HCT116 (cell line): ENCODE results near the gene OR5K3. TPM values are rescaled to one million over a fixed set of nuclear protein-coding genes. Genes with fewer than 3 reads are reported as not detected.
"Not testable (repeated sequence)": the region's sequence is repeated elsewhere in the genome, so short reads cannot be mapped to it uniquely, and the experiment has no call there.

Experiments
- ATAC-seq: fragments of 200-7000 bp; cut with Tn5 transposase; 2 replicates; pipeline ENCODE4 v1.9.1; 2020; ENCODE audit warnings: mild to moderate bottlenecking, moderate library complexity
- BruUV-seq: library from RNA; stranded (reverse); fragments of 400-500 nt; replicated peaks from 2 replicates; lab custom pipeline; 2021; lab: Mats Ljungman, UMichigan
- CTCF ChIA-PET: fragments of 300-600 bp; sonication (Branson Sonifier 250); formaldehyde crosslinking; loops from one replicate; lab custom pipeline; 2021; ENCODE audit warnings: antibody characterized with exemption; lab: Charles Lee
- POLR2A ChIA-PET: fragments of 300-600, 350-600 bp; sonication (Branson Sonifier 250); formaldehyde crosslinking; loops from one replicate; lab custom pipeline; 2021; ENCODE audit warnings: antibody characterized with exemption; lab: Charles Lee
- RAD21 ChIA-PET, 2 experiments: fragments of 300-600 bp; sonication (Branson Sonifier 250); formaldehyde crosslinking; loops; one replicate each; lab custom pipeline; 2023; ENCODE audit warnings: low total read pairs in 2 of 2; ENCODE audit not compliant: uncharacterized antibody in 2 of 2, unreplicated experiment in 2 of 2, low non-redundant PET in 1 of 2; lab: Charles Lee
- DNase-seq: peaks from one replicate; pipeline ENCODE4 v3.0.0-alpha.2; 2010; ENCODE audit warnings: low read depth, low spot score
- H2AFZ ChIP-seq: fragments of 200-600 bp; shearing (Covaris generic), sonication (generic); 2 replicates; pipeline ENCODE4 v1.6.1; 2017; ENCODE audit warnings: low read depth, mixed run types, mixed read lengths, antibody characterized with exemption, low read length; ENCODE audit not compliant: poor library complexity, severe bottlenecking
- H3K27ac ChIP-seq: 2 replicates; pipeline ENCODE4 v1.5.1; 2012; ENCODE audit warnings: low read depth, low read length
- H3K27me3 ChIP-seq: fragments of 200-600 bp; sonication (generic); 2 replicates; pipeline ENCODE4 v1.6.1; 2016; ENCODE audit warnings: mixed run types, low read length, mixed read lengths; ENCODE audit not compliant: insufficient read depth
- H3K36me3 ChIP-seq, 2 experiments: fragments of 200-500 bp in 1 of 2; fragments of 200-600 bp in 1 of 2; sonication (Bioruptor generic) in 1 of 2; sonication (generic) in 1 of 2; 2 replicates each; pipeline versions ENCODE4 v1.5.1 to v1.6.1; 2014 to 2016; ENCODE audit warnings: low read length in 2 of 2, inconsistent platforms in 1 of 2, mixed read lengths in 1 of 2, mixed run types in 1 of 2; ENCODE audit not compliant: insufficient read depth in 2 of 2, control insufficient read depth in 1 of 2
- H3K4me1 ChIP-seq, 2 experiments: fragments of 200-600 bp in 1 of 2; sonication (generic) in 1 of 2; 2 replicates each; pipeline versions ENCODE4 v1.5.1 to v1.6.1; 2012 to 2017; ENCODE audit warnings: low read length in 2 of 2, inconsistent platforms in 1 of 2, mild to moderate bottlenecking in 1 of 2, mixed read lengths in 1 of 2, mixed run types in 1 of 2, moderate library complexity in 1 of 2; ENCODE audit not compliant: insufficient read depth in 2 of 2, control insufficient read depth in 1 of 2
- H3K4me2 ChIP-seq: fragments of 200-600 bp; sonication (generic); 2 replicates; pipeline ENCODE4 v1.6.1; 2017; ENCODE audit warnings: mixed run types, low read length, mixed read lengths
- H3K4me3 ChIP-seq, 2 experiments: fragments of 200-600 bp in 1 of 2; sonication (generic) in 1 of 2; replicated peaks in 1 of 2; 2 replicates each; pipeline ENCODE4 v1.5.1; 2011 to 2016; ENCODE audit warnings: low read length in 2 of 2, control low read depth in 1 of 2, low read depth in 1 of 2, mild to moderate bottlenecking in 1 of 2, mixed read lengths in 1 of 2, mixed run types in 1 of 2
- H3K79me2 ChIP-seq: fragments of 200-600 bp; sonication (generic); 2 replicates; pipeline ENCODE4 v1.6.1; 2017; ENCODE audit warnings: mild to moderate bottlenecking, mixed run types, low read length, moderate library complexity, mixed read lengths; ENCODE audit not compliant: insufficient read depth
- H3K9ac ChIP-seq: fragments of 200-600 bp; sonication (generic); 2 replicates; pipeline ENCODE4 v1.6.1; 2016; ENCODE audit warnings: low read length, mixed read lengths
- H3K9me2 ChIP-seq: fragments of 200-600 bp; sonication (generic), shearing (Covaris generic); 2 replicates; pipeline ENCODE4 v1.6.1; 2017; ENCODE audit warnings: mixed run types, mild to moderate bottlenecking, moderate library complexity; ENCODE audit not compliant: insufficient read depth
- H3K9me3 ChIP-seq, 2 experiments: fragments of 200-500 bp in 1 of 2; fragments of 200-600 bp in 1 of 2; sonication (Bioruptor generic) in 1 of 2; sonication (generic) in 1 of 2; 2 replicates each; pipeline ENCODE4 v1.6.1; 2014 to 2017; ENCODE audit warnings: low read length in 2 of 2, mixed read lengths in 2 of 2, inconsistent platforms in 1 of 2, low read depth in 1 of 2, mild to moderate bottlenecking in 1 of 2, mixed run types in 1 of 2, moderate library complexity in 1 of 2; ENCODE audit not compliant: control insufficient read depth in 1 of 2, insufficient read depth in 1 of 2
- H4K20me1 ChIP-seq: fragments of 200-600 bp; sonication (generic), shearing (Covaris generic); 2 replicates; pipeline ENCODE4 v1.6.1; 2017; ENCODE audit warnings: mixed run types, mild to moderate bottlenecking, moderate library complexity; ENCODE audit not compliant: insufficient read depth
- JUND ChIP-seq: IDR thresholded peaks from 2 replicates; pipeline ENCODE4 v1.6.1; 2012
- SIN3A ChIP-seq: IDR thresholded peaks from 2 replicates; pipeline ENCODE4 v1.6.1; 2012; ENCODE audit warnings: low read depth
- YY1 ChIP-seq: IDR thresholded peaks from 2 replicates; pipeline ENCODE4 v1.6.1; 2011; ENCODE audit warnings: low read length, low read depth, moderate library complexity, mild to moderate bottlenecking; ENCODE audit not compliant: insufficient replicate concordance; ENCODE audit errors: extremely low read depth
- ZFX ChIP-seq: fragments of 450-650 bp; IDR thresholded peaks from 2 replicates; pipeline ENCODE4 v1.6.1; 2017
- intact Hi-C: fragments of 100-400 bp; cut with micrococcal nuclease; formaldehyde crosslinking; loops from 2 replicates; pipeline ENCODE4 v1.10.0; 2022
- total RNA-seq: library from RNA; stranded (reverse); gene quantifications from one replicate; pipeline ENCODE4 v1.2.1, GENCODE V29; 2021; ENCODE audit not compliant: unreplicated experiment
- TF ChIP-seq, protein P1 (sequence below), 3 experiments: fragments of 200-600 bp in 1 of 3; sonication (generic) in 1 of 3; IDR thresholded peaks in 2 of 3; conservative IDR thresholded peaks in 1 of 3; 2 replicates each; pipeline ENCODE4 v1.5.1; 2012 to 2017; ENCODE audit warnings: low read depth in 2 of 3, low read length in 2 of 3, antibody characterized with exemption in 1 of 3, borderline replicate concordance in 1 of 3, control low read depth in 1 of 3, mild to moderate bottlenecking in 1 of 3, mixed read lengths in 1 of 3, mixed run types in 1 of 3, moderate library complexity in 1 of 3; ENCODE audit not compliant: insufficient read depth in 1 of 3
- TF ChIP-seq, protein P2 (sequence below): IDR thresholded peaks from 2 replicates; pipeline ENCODE4 v1.6.1; 2012

Gene OR5K3
- total RNA-seq, 1 experiment from 2014 or later = not detected

DNA sequence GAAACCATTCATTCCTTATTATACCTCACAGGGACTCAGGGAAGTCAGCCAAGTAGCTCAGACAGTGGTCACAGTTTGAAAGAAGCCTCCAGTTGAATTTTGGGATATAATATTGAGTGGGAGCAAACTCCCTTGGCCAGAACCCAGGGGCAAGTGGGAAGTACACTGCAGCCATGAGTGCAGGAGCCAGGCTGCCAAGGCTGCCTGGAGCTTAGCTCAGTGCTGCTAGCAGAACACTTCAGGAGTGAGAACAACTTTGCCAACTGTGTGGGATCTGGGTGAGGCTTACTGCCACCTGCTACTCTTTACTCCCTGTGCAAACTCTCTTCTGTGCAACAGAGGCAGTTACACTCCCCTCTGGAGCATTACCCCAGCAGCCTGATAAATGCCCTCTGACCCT, 4.6 kb downstream of the OR5K3 start:
- H3K27ac ChIP-seq = no peak overlapping the region
- no peak overlapping the region for H2AFZ ChIP-seq
- H4K20me1 ChIP-seq = no peaks in the 10 kb centered on the region
- no peak for ATAC-seq
- no peaks in the 10 kb centered on the region for H3K36me3 ChIP-seq
- H3K4me2 ChIP-seq = no peak overlapping the region
- BruUV-seq = no TSS peak
- H3K27me3 ChIP-seq = no peaks in the 10 kb centered on the region
- H3K4me3 ChIP-seq = no peak overlapping the region
- no peak for TF ChIP-seq SIN3A
- TF ChIP-seq, protein P1, sequence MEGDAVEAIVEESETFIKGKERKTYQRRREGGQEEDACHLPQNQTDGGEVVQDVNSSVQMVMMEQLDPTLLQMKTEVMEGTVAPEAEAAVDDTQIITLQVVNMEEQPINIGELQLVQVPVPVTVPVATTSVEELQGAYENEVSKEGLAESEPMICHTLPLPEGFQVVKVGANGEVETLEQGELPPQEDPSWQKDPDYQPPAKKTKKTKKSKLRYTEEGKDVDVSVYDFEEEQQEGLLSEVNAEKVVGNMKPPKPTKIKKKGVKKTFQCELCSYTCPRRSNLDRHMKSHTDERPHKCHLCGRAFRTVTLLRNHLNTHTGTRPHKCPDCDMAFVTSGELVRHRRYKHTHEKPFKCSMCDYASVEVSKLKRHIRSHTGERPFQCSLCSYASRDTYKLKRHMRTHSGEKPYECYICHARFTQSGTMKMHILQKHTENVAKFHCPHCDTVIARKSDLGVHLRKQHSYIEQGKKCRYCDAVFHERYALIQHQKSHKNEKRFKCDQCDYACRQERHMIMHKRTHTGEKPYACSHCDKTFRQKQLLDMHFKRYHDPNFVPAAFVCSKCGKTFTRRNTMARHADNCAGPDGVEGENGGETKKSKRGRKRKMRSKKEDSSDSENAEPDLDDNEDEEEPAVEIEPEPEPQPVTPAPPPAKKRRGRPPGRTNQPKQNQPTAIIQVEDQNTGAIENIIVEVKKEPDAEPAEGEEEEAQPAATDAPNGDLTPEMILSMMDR (IDR thresholded peaks at IDR 0.05 in 2 of 3, conservative IDR thresholded peaks at IDR 0.05 in 1 of 3; ENCODE audit: borderline replicate concordance in 1 of 3, insufficient read depth in 1 of 3, low read depth in 2 of 3, low read length in 2 of 3) = no peak
- TF ChIP-seq YY1 = no peak
- no peak for TF ChIP-seq ZFX
- TF ChIP-seq, protein P2, sequence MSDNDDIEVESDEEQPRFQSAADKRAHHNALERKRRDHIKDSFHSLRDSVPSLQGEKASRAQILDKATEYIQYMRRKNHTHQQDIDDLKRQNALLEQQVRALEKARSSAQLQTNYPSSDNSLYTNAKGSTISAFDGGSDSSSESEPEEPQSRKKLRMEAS = no peak
- TF ChIP-seq JUND = no peak
- H3K79me2 ChIP-seq = no peaks in the 10 kb centered on the region
- no peak overlapping the region for H3K9ac ChIP-seq
- H3K4me1 ChIP-seq = no peaks in the 10 kb centered on the region
- DNase-seq = no peak
- ChIA-PET RAD21 (no interaction called here), POLR2A (no interaction called here), CTCF (no interaction called here)
- H3K9me2 ChIP-seq = no peaks in the 10 kb centered on the region
- H3K9me3 ChIP-seq = peaks cover 0 to 4% of the 10 kb centered on the region in 2 experiments; a peak in 1 of 4 replicates
- intact Hi-C loops = no loop called here

DNA sequence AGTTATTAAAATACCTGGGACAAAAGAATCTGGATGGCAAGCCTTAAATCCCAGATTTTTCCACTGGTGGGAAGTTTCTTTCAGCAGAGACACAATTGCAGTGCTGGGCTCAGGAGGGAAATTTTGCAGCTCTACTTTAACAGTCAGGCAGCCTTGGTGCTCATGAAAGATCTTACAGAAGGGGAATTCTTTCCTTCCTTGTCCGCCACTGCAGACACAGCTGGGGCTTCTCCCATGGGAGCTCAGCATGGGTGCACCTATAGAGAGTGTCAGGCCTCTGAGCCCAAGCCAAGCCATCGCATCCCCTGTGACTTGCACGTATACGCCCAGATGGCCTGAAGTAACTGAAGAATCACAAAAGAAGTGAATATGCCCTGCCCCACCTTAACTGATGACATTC, 6.0 kb downstream of the OR5K3 start:
- H3K9me2 ChIP-seq, H3K79me2 ChIP-seq, intact Hi-C loops, ATAC-seq, RAD21 ChIA-PET, H3K9ac ChIP-seq, H3K27me3 ChIP-seq, CTCF ChIA-PET, H3K4me1 ChIP-seq, DNase-seq, H2AFZ ChIP-seq, H3K27ac ChIP-seq, POLR2A ChIA-PET, H4K20me1 ChIP-seq, H3K4me3 ChIP-seq, H3K4me2 ChIP-seq, BruUV-seq, H3K9me3 ChIP-seq, H3K36me3 ChIP-seq: not testable (repeated sequence)
